NCI-H187 (cell line): Measurements from ENCODE around the gene ATP6V1G2.
A peak's percentile ranks its signal among the peaks of the same experiment; 100 is the strongest.

Experiments used
- DNase-seq, 2 experiments: peaks; one replicate each; lab custom pipeline; 2025; lab: John Stamatoyannopoulos, UW

Gene ATP6V1G2

DNA sequence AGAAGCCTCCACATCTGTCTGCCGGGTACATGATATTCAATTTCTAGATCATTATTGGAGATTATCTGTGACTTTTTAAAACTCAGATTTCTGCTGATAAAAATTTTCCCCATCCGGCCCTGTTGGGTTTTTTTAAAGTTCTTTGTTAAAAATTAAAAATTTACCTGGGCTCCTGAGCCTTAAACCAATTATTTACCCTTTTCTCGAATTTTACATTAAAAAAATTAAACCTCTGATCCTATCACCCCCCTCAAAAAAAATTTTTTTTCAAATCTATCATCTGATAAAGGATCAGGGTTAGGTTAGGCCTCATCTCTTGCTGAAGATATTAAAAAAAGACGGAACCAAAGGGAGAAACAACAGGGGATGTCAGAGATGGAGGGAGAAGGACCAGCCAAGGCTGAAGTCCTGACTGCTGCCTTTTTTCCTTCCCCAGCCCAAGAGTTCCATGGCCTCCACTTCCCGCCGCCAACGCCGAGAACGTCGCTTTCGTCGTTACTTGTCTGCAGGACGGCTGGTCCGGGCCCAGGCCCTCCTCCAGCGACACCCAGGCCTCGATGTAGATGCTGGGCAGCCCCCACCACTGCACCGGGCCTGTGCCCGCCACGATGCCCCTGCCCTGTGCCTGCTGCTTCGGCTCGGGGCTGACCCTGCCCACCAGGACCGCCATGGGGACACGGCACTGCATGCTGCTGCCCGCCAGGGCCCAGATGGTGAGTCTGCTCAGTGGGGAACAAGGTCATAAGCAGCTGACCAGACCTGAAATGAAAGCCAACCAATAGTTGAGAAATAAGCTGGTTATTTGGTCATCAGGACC is 1.5 kb upstream of the ATP6V1G2 start:
- DNase-seq = no peak

DNA sequence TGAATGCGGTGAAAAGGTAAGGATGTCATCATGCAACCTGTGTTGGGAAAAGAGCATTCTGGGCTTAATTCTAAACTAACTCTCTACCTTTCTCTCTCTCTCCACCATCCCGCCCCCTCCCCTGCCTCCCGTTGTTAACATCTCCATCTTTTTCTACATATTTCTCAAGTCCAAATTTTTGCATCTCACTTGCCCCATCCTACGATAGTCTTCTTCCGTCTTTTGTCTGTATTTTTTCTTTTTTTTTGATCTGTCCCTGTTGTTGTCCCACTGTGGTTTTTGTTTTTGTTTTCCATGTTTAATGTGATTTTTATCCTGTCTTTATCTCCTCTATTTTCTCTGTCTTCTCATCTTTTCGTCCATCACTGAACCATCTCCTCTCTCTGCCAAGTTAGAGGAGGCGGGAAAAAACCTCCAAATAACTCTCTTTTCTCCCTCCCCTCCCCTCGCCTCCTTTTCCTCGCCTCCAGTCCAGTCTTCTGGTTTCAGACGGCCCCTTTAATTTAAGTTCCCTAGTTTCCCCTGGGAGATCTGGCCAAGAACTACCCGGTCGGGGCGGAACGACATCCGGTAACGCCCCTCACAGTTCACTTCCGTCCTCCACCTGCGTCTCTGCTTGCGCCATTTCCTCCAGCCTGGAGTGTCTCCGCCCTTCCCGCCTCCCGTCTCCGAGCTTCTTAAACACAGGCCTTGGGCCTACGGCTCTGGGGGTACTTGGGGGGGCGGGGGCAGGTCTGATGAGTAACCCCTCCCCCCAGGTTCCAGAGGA is 734 bp upstream of the ATP6V1G2 start, which contains the start of gene NFKBIL1:
Gene NFKBIL1 (plus strand): TSS at position 651 of the 769 bp plus-strand sequence. CDS start 87 bp downstream, at position 738.
- peak; percentile 77 to 88 for DNase-seq

DNA sequence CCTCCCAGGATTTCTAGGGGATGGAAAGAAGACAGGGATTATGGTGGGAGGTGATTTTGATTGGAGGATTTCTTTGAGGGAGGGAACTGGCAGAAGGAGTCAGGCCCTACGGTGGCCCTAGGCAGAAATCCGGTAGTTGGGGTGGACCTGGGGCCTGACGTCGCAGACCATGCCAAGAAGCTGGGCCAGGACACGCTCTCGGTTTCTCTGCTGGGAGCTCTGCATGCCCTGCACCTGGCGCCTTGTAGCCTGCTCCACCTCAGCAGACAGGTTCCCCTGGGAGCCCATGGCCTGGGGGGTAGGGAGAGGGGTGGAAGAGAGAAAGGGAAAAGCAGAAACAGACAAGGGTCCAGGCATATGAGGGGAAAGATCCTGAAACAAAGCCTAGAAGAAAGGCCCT is 1.1 kb downstream of the ATP6V1G2 start:
- DNase-seq = no peak

DNA sequence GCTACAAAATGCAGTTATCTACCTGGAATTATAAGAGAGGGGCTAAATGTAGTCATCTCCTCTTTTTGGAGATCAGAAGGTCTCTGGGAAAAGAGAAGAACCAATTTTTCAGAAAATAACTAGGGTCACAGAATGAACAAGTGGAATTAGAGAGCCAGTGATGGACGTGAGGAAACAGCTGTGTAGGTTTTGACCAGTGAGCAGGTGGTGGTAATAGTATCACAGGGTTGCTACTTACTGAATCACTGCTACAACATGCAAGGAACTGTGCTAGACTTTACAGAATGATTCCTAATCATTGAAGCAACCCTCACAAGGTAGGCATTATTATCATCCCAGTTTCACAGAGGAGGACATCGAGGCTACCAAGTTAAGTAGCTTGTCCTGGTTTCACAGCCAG is 1.7 kb downstream of the ATP6V1G2 start:
- DNase-seq = no peak

DNA sequence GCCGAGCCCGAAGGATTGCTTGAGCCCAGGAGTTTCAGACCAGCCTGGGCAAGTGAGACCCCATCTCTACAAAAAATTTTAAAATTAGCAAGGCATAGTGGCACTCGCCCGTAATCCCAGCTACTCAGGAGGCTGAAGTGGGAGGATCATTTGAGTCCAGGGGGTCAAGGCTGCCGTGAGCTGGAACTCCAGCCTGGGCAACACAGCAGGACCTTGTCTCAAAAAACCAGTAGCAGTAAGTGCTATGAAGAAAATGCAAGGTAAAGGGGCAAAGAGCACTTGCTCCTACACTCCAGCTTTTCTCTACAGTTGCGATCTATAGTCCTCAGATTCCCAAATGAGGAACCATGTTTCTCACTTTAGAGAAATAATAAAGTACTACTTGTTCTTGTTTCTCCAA is 2.8 kb downstream of the ATP6V1G2 start:
- DNase-seq = no peak

- peak; percentile 96 to 99 for DNase-seq
These were observed 4.5 kb downstream of the ATP6V1G2 start, which contains the start of gene DDX39B for GRCh38 chr6:31541658-31542521. Gene DDX39B (minus strand): TSS chr6:31542003. CDS start chr6:31540532, 1,471 bp downstream.

GRCh38 chr6:31541059-31541657 is 5.2 kb downstream of the ATP6V1G2 start:
- peak in 1 of 2 experiments; percentile 53 for DNase-seq

DNA sequence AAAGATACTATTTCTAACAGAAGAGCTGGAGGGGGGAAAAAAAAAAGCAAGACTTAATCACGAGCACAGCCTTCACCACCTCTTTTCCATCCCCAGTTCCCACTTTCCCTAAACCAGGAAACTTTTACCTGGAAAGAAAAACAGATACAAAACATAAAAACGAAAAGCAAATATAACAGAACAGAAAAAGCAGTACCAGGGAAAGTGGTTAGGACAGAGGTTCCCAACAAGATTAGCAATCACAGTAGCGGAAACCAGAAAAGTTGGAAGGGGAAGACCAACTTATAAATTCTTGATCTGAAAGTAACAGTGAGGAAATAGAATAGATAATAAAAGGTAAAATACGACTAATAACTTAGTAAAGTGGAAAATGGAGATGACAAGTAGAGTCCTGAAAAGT is 5.8 kb downstream of the ATP6V1G2 start:
- no peak for DNase-seq

DNA sequence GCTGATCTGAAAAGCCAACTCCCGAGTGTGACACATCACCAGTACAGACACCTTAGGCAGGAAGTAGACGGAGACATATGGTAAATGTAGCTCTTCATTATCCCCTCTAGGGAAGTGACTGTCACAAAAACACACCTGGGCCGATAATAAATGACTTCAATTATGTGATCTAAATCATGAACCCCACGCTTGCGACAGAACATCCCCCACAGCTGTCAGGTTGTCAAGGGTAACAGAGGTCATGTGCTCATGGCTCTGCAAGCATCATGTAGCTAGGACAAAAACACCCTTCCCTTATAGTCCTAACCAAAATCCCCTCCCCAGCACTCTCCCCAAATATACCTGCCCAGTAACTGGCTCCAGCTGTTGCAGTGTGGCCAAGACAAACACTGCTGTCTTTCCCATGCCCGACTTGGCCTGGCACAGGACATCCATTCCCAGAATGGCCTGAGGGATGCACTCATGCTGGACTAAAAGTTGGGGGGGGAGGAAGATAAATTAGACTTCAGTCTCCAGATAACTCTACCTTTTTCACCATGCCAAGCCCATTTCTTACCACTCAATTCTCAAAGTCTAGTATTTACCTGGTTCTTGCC is 7.5 kb downstream of the ATP6V1G2 start:
- no peak for DNase-seq

- no peak for DNase-seq
These were observed 10.7 kb downstream of the ATP6V1G2 start for GRCh38 chr6:31535538-31536324.

DNA sequence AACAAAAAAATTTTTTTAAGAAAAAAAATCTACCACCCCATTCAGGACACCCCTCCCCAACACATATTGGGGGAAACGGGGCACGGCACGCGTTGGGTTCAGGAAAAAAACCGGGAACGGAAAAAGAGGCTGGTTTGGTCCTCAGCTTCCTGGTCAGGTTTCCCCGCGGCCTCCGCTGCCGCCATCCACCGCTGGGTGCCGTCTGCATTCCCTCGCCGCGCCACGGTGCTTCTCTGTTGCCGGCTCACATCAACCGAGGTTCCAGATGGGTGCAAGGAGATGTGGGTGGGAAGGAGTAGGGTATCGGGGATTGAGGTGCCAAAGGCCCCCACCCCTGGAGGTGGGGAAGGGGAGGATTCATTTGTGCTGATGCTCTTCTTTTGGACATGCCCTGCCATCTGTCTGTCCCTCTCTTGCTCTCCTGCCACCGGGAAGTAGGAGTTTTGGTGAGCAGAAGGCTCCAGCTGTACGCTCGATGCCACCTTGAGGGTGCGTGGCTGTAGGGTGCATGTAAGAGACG is 11.8 kb downstream of the ATP6V1G2 start:
- DNase-seq = no peak

DNA sequence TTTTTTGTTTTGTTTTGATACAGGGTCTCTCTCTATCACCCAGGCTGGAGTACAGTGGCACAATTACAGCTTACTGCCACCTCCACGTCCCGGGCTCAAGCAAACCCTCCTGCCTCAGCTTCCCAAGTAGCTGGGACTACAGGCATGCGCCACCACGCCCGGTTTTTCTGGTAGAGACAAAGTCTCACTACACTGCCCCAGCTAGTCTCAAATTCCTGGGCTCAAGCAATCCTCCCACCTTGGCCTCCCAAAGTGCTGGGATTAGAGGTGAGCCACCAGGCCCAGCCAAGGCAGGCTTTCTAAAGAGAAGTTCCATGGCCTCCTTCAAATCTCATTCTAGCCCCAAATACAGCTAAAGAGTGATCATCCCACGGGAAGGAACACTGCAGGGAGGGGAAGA is 12.4 kb downstream of the ATP6V1G2 start:
- DNase-seq = no peak

GRCh38 chr6:31533455-31533841 is 13.0 kb downstream of the ATP6V1G2 start:
- no peak for DNase-seq

DNA sequence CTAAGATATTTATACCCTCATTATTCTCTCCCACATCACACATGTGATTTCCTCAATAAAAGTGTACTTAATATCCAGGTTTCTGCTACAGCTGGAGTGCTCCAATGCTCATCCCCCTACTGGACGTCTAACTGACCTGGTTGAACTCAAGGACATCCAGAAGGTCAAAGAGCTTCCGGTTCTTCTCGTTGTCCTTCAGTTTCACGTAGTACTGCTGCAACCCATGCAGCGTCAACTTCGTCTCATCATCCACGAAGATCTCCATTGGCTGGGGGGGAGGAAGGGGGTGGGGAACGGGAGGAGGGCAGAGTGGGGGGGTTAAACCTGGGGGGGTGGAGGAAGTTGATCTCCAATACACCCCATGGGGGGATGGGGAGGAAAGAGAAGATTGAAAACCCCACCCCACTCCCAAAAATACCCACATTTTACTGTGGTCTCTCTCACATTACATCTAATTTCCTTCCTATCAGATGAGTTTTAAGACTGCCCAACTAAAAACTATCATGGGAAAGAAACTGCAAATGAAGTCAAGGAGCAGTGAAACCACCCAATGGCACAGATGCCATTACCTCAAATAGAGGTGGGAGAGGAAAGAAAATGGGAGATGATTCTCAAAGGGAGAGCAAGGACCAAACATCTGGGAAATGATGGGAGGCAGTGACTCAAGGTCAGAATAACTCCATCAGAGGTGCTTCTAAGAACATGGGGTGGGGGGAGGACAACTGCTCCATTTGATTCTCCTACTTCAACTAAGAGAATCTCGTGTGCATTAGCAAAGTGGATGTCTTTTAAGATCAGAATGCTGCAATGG is 13.6 kb downstream of the ATP6V1G2 start:
- no peak for DNase-seq

GRCh38 chr6:31531771-31532643 is 14.4 kb downstream of the ATP6V1G2 start:
- DNase-seq = no peak

DNA sequence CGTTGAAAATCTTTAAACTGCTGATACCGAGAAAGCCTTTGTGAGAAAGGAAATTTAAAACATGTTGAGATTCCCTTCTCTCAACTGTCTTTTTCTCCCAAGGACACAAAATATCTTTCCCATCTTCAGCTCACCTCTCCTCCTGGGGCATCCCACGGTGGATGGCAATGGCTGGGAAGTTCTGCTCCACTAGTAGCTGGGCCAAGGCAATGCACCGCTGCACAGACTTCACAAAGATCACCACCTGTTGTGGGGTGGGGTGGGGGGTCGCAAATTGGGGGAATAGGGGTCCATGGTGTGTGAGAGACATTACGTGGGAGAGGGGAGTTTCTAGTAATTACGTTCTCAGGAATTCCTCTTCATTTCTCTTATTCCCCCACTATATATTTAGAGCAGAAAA is 15.2 kb downstream of the ATP6V1G2 start:
- no peak for DNase-seq

GRCh38 chr6:31530659-31531058 is 15.7 kb downstream of the ATP6V1G2 start:
- DNase-seq = no peak
